IPS-18c (cell line): ENCODE data around the gene CDH23.

Source experiments
- H3K4me3 ChIP-seq: 2 replicates; pipeline ENCODE4 v1.7.0; 2013; ENCODE audit warnings: low read depth, mild to moderate bottlenecking, low read length, moderate library complexity; ENCODE audit not compliant: insufficient read depth
- H3K9me3 ChIP-seq: one replicate; pipeline ENCODE4 v1.6.1; 2013; ENCODE audit warnings: mild to moderate bottlenecking, low read length, moderate library complexity; ENCODE audit not compliant: control insufficient read depth, insufficient read depth

CDH23 gene

GRCh38 chr10:71740069-71740653 is 343.4 kb downstream of the CDH23 start:
- no peak overlapping the region for H3K4me3 ChIP-seq
- no peaks in the 10 kb centered on the region for H3K9me3 ChIP-seq

- Histone ChIP-seq H3K9me3 (no peaks in the 10 kb centered on the region), H3K4me3 (no peak overlapping the region)
Measured at GRCh38 chr10:71741029-71741428, 344.3 kb downstream of the CDH23 start.

- Histone ChIP-seq H3K9me3 (no peaks in the 10 kb centered on the region), H3K4me3 (no peak overlapping the region)
Measured at GRCh38 chr10:71741671-71742070, 345.0 kb downstream of the CDH23 start.

- no peak overlapping the region for H3K4me3 ChIP-seq
- no peaks in the 10 kb centered on the region for H3K9me3 ChIP-seq
Measured at GRCh38 chr10:71742301-71743088, 345.8 kb downstream of the CDH23 start.

- H3K4me3 ChIP-seq, result no peak overlapping the region
- no peaks in the 10 kb centered on the region for H3K9me3 ChIP-seq
Measured at GRCh38 chr10:71743089-71743838, 346.5 kb downstream of the CDH23 start.

- Histone ChIP-seq H3K9me3 (no peaks in the 10 kb centered on the region), H3K4me3 (no peak overlapping the region)
Measured at GRCh38 chr10:71743866-71744265, 347.1 kb downstream of the CDH23 start.

GRCh38 chr10:71744897-71745663 is 348.4 kb downstream of the CDH23 start:
- no peak overlapping the region for H3K4me3 ChIP-seq
- no peaks in the 10 kb centered on the region for H3K9me3 ChIP-seq

- Histone ChIP-seq H3K4me3 (no peak overlapping the region), H3K9me3 (no peaks in the 10 kb centered on the region)
Measured at GRCh38 chr10:71745664-71746250, 349.0 kb downstream of the CDH23 start.

- Histone ChIP-seq H3K4me3 (no peak overlapping the region), H3K9me3 (no peaks in the 10 kb centered on the region)
Measured at GRCh38 chr10:71746344-71747037, 349.8 kb downstream of the CDH23 start.

- H3K9me3 ChIP-seq, result no peaks in the 10 kb centered on the region
- H3K4me3 ChIP-seq, result no peak overlapping the region
Measured at GRCh38 chr10:71747039-71747531, 350.4 kb downstream of the CDH23 start.

GRCh38 chr10:71747551-71748523 is 351.1 kb downstream of the CDH23 start:
- no peaks in the 10 kb centered on the region for H3K9me3 ChIP-seq

GRCh38 chr10:71748671-71749191 is 352.0 kb downstream of the CDH23 start:
- Histone ChIP-seq H3K9me3 (no peaks in the 10 kb centered on the region), H3K4me3 (no peak overlapping the region)

More at GRCh38 chr10:71747551-71748523, 351.1 kb downstream of the CDH23 start:
- no peak overlapping the region for H3K4me3 ChIP-seq

GRCh38 chr10:71749396-71749795 is 352.7 kb downstream of the CDH23 start:
- Histone ChIP-seq H3K9me3 (no peaks in the 10 kb centered on the region), H3K4me3 (no peak overlapping the region)

GRCh38 chr10:71750124-71750841 is 353.6 kb downstream of the CDH23 start:
- Histone ChIP-seq H3K9me3 (no peaks in the 10 kb centered on the region), H3K4me3 (no peak overlapping the region)

GRCh38 chr10:71750986-71751385 is 354.3 kb downstream of the CDH23 start:
- no peaks in the 10 kb centered on the region for H3K9me3 ChIP-seq

More at GRCh38 chr10:71750986-71751385, 354.3 kb downstream of the CDH23 start:
- H3K4me3 ChIP-seq, result no peak overlapping the region
